Measurements from ENCODE around the gene GADL1.

GADL1 gene

DNA sequence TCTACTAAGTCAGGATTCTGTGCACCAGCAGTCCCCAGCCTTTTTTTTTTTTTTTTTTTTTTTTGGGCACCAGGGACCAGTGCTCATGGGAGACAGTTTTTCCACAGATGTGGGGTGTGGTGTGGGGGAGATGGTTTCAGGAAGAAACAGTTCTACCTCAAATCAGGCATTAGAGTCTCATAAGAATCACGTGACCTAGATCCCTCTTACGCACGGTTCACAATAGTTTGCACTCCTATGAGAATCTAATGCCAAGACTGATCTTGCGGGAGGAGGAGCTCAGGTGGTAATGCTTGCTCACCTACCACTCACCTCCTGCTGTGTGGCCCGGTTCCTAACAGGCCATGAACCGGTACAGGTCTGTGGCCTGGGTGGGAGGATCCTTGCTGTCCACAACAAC, 88.8 kb downstream of the GADL1 start:
- DNase-seq = no peak

DNA sequence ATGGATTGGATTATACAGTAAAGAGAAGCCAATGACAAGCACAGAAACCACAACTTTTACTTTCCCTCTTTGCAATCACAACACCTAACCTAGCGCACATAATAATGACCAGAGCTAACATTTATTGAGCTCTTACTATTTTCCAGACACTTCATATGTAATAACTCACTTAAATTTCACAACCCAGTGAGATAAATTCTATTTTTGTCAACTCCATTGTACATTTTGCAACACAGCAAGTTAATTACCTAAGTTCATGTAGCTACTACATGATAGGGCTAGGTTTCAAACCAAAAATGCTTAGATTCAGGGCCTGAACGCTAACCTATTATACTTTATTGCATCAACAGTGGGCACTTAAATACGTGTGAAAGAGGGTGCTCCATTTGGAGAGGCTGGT, 89.5 kb downstream of the GADL1 start:
- no peak for DNase-seq

DNA sequence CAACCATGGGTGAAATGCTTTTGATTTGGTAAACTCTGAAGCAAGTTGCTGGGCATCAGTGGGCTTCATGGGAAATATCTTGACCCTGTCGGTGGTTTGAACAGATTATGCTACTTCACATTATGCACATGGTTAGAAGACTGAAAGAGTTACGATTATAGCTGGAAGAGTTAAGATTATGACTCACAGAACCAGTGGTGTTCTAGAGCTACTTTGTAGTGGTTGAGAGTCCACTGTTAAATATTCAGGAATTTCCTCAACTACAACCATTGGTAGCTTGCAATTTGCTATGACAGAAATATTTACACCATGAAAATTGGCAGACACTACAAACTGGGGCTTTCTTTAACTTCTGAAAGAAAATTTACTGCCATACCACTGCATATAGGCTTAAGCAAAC, 99.3 kb downstream of the GADL1 start:
- no peak for DNase-seq

- DNase-seq = no peak
Observed at GRCh38 chr3:30793740-30794139, 100.7 kb downstream of the GADL1 start.

DNA sequence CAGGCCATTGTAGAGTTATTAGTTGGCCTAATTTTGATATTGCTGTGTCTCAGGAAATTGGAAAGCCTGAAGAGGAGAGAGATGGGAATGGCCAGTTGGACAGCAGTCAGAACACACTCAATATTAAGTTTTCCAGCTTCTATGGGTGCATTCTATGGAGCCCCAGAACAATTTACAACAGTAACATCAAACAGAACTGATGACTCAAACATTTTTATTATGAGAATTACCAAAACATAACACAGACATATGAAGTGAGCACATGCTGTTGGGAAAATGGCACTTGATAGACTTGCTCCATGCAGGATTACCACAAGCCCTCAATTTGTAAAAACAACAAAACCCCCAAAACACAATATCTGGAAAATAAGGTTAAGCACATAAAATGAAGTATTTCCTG, 104.3 kb downstream of the GADL1 start:
- DNase-seq = no peak

DNA sequence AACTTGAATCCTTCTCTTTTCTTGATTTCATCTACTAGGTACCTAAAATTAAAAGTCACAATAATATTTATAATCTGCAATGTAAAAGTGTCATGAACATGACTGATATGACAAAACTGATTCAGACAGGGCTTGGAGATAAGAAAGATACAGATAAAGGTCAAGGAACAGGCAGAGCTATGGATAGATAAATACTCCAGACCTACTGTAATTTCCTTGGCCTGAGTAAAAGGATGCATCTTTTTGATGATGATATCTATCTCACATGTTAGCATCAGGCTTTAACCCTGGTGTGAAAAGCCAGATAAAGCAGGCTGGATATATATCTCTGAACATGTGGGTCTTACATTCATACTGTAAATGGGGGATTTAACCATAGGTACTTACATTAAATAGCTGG, 108.1 kb downstream of the GADL1 start:
- DNase-seq = no peak

DNA sequence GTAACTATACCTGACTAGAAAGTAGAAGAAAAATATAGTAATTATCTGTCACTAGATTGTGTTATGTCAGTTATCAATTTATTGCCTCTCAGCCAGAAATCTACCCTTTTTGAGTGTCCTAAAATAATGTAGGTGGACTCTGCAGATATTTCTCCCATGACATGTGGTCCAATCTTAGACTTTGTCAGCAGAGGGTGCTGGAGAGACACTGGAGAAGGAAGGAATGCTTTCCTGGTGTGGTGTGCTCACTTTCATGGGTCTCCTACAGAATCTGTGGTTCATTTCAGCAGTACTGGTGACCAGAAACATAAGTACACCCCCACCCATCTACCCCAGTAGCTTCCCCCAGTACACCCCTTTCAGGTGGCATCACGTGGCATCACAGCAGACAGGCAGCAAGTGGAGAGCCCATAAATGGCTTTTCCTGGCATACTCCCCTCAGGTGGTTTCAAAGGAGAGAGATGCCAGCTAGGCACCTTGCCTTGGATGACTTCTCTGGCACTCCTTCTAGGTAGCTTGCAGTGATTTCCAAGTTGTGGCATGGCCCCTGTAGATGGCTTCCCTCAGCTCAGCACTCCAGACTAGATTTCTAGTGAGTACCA, 114.7 kb downstream of the GADL1 start:
- peak; percentile 55 for DNase-seq

- peak; percentile 7 for DNase-seq
Observed at GRCh38 chr3:30778933-30779332, 115.5 kb downstream of the GADL1 start.

DNA sequence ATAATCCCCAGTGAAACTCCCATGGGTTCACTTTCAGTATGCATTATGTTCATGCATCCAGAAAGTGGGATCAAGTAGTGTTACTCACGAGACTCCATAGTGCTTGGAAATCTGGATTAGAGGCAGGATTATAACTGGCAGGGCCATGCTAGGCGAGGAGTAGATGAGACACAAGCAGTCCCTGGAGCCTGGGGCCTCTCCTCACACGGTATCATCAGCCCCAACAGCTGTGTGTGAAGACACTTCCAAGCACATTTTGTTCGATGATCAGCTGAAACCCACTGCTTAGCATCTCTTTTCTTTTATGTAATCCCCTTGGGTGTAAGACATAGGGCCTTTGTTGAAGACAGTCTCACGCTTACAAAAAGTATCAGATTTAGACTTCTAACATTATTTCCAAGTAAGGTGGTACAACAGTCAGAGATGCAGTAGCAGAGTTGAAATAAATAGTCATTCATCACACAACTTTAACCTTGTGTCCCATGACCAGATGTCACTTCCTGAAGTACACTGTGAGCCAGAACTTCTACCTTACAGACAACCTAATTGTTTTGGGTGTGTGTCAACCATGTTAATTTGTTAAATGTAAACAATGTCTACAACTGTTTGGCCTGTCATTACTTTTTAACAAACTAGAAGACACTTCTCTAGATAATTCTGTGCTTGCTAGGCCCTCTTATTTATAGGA, 116.9 kb downstream of the GADL1 start:
- no peak for DNase-seq

DNA sequence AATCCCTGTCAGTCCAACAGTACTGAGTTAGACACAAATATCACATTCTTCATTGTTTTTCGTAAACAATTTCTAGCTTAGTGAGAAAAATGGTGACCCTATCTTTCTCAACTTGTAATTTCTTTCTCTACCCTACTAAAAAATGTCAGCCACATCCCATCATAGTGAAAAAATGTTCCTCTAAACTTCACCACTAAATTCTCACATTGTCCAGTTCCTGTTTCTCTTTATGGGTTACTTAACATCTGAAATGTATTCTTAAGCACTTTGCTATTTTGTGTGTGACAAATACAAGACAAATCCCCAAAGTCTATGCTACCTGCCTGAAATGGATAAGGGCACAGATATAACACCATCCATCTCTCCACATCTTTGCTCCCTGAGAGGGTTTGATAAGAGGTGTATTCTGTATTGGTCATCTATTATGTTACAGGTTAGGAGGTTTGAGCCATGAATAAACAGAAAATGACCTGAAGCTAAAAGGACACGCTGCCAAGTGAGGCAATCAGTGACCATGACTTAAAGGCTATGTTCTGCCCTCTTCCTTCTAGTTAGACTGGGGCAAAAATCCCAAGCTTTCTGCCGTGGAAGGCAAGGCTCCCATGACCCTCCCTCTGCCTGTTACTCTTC, 118.2 kb downstream of the GADL1 start:
- no peak for DNase-seq

DNA sequence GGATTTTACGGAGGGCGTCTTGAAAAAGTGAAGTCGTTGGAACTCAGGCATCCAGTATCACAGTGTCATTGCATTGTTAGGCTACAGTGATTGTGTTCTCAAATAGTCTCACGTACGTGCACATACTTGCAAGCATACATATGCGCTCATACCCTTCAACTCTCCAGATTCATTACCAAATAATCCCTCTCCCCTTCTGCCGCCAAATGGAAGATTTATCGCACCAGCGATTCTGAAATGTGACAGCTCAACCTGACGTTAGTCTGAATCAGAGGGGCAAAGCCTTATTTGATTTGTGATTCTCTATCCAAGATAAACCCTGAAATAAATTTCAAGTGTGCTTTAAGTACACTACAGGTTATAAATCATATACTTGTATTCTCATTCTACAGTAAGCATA, 119.4 kb downstream of the GADL1 start:
- DNase-seq = no peak

GRCh38 chr3:30774062-30774461, 120.4 kb downstream of the GADL1 start:
- no peak for DNase-seq

DNA sequence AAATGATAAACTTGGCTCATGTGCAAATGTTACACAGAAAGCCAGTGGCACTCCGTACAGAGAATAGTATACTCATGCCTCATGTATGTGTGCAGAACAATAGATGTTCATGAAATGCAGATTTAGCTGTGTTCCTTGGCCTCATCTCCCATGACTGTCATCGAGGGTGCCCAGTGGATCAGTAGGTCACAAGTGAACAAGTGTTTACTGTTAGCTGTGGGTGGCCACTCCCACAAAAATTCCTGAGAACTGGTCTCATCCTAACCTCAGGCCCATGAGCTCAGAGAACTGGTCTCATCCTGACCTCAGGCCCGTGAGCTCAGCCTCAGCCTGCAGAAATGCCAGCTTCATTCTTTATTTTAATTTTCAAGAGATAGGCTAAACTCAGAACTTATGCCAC, 124.1 kb downstream of the GADL1 start:
- DNase-seq = no peak

DNA sequence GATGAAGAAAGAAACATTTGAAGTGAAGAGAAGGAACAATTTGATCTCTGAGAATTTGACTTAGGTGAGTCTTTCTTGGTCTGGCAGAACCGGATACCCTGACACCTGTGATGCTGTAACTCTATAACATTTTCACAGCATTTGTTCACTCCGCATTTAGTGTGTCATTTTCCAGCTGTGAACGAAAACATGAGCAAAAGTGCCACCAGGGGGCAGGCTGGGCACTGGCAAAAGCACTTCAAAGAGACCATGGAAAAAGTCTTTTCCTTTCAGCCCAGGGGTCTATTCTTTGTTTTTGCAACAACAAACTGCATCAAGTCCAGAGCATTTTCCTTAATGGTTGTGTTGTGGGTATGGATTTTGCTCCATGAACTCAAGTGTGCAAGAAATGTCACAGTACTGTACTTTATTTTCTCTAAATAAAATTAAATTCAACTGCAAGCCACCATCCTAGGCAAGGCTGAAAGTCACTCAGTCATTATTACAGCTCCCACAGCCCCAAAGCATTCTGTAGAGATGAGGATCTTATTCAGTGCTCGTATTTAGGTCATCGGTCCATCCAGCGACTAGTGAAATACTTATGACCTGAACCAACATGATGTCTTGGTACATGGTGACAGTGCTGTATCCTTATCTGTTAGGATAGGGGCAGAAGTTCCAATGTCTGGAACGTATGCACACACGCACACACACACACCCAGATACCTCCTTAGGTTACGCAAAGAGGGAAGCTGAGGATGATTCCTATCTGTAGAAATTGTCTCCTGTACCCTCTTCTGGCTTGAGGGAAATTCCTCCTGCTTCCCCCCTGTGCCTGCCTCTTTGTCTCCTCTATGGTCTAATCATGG, 125.5 kb downstream of the GADL1 start:
- peak; percentile 82 for DNase-seq

- DNase-seq = no peak
Observed at GRCh38 chr3:30768046-30768445, 126.4 kb downstream of the GADL1 start.

DNA sequence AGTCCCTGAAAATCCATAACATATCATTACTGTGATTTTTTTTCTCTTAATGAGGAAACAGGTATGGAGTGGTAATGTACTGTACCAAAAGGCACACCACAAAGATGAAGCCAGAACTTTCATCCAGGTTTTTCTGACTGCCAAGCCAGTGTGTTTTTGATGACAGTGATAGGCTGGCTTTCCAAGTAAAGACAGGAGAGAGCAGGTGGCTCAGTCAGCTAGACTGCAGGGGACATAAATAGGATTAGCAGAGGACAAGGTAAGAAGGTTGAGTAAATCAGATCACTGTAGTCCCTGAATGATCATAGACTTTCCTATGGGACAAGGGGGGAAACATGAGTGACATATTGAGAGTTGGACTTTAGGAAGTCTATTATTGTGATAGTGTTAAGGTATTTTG, 127.9 kb downstream of the GADL1 start:
- no peak for DNase-seq

DNA sequence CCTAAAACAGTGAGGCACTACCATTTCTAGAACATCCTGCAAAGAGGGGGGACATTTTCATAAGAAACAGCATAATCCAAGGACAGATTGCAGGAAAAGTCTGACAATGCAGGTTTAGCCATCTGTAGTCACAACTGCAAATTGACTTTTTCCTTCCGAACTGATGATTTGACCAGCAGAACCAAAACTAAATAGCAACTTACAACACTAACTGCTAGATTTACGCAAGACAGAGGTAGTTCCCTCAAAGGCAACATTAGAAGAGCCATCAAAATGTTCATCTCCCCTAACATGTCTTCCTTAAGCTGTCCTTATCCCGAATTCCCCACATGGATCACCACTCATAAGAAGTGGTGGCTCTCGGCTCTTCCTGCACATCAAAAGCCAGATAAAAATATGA, 129.6 kb downstream of the GADL1 start:
- no peak for DNase-seq

GRCh38 chr3:30764281-30764680, 130.2 kb downstream of the GADL1 start:
- DNase-seq = no peak

DNA sequence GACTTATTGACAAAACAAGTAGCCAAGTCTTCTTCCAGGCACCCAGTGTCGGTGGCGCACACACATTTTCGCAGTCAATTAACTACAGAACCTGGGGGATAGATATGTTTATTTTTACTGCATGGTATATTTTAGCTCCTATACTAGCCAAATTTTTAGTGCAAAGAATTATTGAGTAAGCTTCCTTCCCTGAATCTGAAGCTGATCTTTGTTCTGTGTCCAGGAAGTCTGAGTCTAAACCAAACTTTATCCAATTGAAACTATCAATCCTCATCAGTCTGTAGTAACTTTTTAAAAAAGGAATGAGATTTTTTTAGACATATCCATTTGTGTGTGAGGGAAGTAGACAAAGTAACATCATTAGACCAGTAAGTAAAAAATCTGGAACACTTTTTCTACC, 133.1 kb downstream of the GADL1 start:
- DNase-seq = no peak

DNA sequence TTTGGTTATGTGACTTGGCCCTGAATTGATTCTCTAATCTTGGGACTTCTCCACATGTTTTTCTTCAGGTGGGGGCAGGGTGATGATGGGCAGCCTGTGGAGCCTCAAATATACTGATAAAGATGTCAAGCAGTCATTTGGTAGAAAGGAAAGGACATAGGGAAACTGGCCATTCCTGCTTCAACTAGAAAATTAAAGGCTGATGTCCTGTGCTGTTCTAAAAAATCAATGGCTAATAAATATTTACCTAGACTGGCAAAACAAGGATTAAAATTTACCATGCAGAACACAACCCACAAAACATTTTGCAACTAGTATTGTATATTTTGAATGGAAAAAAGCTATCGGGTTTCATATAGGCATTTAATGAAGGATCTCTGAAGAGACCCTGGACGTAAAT, 133.7 kb downstream of the GADL1 start:
- no peak for DNase-seq

DNA sequence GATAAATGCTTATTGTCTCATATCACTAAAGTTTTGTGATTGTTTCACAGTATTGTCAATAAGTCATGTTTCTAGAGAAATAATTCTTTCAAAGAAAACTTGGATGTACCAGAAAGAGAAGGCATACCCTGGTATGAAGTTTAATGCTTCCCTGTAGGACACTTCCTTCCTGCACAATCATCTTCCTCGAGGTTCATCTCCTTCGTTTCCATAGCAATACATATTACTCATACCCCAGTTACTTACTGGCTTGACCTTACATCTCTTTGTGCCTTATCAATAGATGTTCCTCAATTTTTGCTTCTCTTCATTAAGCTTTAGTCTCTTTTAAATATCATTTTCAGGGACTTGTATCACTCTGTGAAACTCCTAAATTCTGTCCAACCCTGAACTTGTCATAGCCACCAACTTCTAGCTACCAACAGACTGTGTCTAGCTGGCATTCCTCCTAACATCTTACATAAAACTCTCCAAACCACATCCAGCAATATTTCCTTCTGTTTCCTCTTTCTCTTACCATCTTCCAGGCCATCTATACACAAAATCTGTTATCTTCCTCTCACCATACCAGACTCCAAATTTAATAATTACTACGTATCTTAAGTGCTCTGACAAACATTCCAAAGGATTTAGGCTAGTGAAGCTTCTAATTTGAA, 134.3 kb downstream of the GADL1 start:
- no peak for DNase-seq

GRCh38 chr3:30756218-30756617, 138.2 kb downstream of the GADL1 start:
- no peak for DNase-seq

GRCh38 chr3:30754426-30754825, 140.0 kb downstream of the GADL1 start:
- no peak for DNase-seq
